NT2/D1 (cell line): Measurements from ENCODE around the gene CWC27.

Source experiments
- DNase-seq: peaks from one replicate; pipeline ENCODE4 v3.0.0-alpha.2; 2011; ENCODE audit warnings: low read depth, low spot score
- H3K27me3 ChIP-seq: 2 replicates; pipeline ENCODE4 v1.6.0; 2011; ENCODE audit warnings: mild to moderate bottlenecking; ENCODE audit not compliant: insufficient read length, insufficient read depth
- H3K36me3 ChIP-seq: 2 replicates; pipeline ENCODE4 v1.6.1; 2011; ENCODE audit warnings: mild to moderate bottlenecking, low read length, mixed read lengths; ENCODE audit not compliant: insufficient read depth, insufficient read length
- H3K4me1 ChIP-seq: 2 replicates; pipeline ENCODE4 v1.5.1; 2011; ENCODE audit not compliant: insufficient read depth, insufficient read length
- H3K4me3 ChIP-seq: 2 replicates; pipeline ENCODE4 v1.5.1; 2011; ENCODE audit warnings: low read depth; ENCODE audit not compliant: insufficient read length
- H3K9ac ChIP-seq: 2 replicates; pipeline ENCODE4 v1.6.0; 2011; ENCODE audit warnings: low read depth; ENCODE audit not compliant: insufficient read length
- H3K9me3 ChIP-seq: 2 replicates; pipeline ENCODE4 v1.5.1; 2011; ENCODE audit warnings: mild to moderate bottlenecking, low read length; ENCODE audit not compliant: insufficient read depth
- SUZ12 ChIP-seq: IDR thresholded peaks from 2 replicates; pipeline ENCODE4 v1.6.1; 2011; ENCODE audit not compliant: insufficient read length, insufficient read depth; ENCODE audit errors: extremely low read depth
- YY1 ChIP-seq: IDR thresholded peaks from 2 replicates; pipeline ENCODE4 v1.6.1; 2011; ENCODE audit not compliant: insufficient read length, insufficient read depth
- ZNF274 ChIP-seq: IDR thresholded peaks from 2 replicates; pipeline ENCODE4 v1.6.1; 2011; ENCODE audit warnings: mild to moderate bottlenecking, low read depth, low read length

The CWC27 gene

GRCh38 chr5:64767959-64768357 is 772 bp upstream of the CWC27 start:
- no peak for DNase-seq
- Histone ChIP-seq H3K4me3 (peak overlapping the region; percentile 91), H3K9ac (peak overlapping the region; percentile 84), H3K4me1 (no peaks in the 10 kb centered on the region), H3K9me3 (no peaks in the 10 kb centered on the region), H3K27me3 (no peaks in the 10 kb centered on the region), H3K36me3 (peaks cover 26% of the 10 kb centered on the region)
- no peak for TF ChIP-seq YY1
- TF ChIP-seq SUZ12 = no peak
- no peak for TF ChIP-seq ZNF274

- TF ChIP-seq SUZ12 (no peak), YY1 (no peak), ZNF274 (no peak)
- H3K4me1 ChIP-seq = no peaks in the 10 kb centered on the region
- peak overlapping the region; percentile 91 for H3K4me3 ChIP-seq
- peaks cover 20% of the 10 kb centered on the region for H3K36me3 ChIP-seq
- no peaks in the 10 kb centered on the region for H3K27me3 ChIP-seq
- peak overlapping the region; percentile 28 for H3K9ac ChIP-seq
- H3K9me3 ChIP-seq = no peaks in the 10 kb centered on the region
- no peak for DNase-seq
Measured at GRCh38 chr5:64769855-64770254, 1.1 kb downstream of the CWC27 start.

- Histone ChIP-seq H3K4me1 (no peaks in the 10 kb centered on the region), H3K9ac (no peak overlapping the region), H3K4me3 (no peak overlapping the region), H3K36me3 (peaks cover 11% of the 10 kb centered on the region), H3K9me3 (no peaks in the 10 kb centered on the region), H3K27me3 (no peaks in the 10 kb centered on the region)
- no peak for DNase-seq
- TF ChIP-seq ZNF274 (no peak), YY1 (no peak), SUZ12 (no peak)
Measured at GRCh38 chr5:64771736-64772135, 3.0 kb downstream of the CWC27 start.

- no peak overlapping the region for H3K4me3 ChIP-seq
- DNase-seq = no peak
- H3K4me1 ChIP-seq = no peaks in the 10 kb centered on the region
- no peaks in the 10 kb centered on the region for H3K9me3 ChIP-seq
- no peak overlapping the region for H3K9ac ChIP-seq
- H3K27me3 ChIP-seq = no peaks in the 10 kb centered on the region
- peaks cover 7% of the 10 kb centered on the region for H3K36me3 ChIP-seq
- TF ChIP-seq SUZ12 = no peak
Measured at GRCh38 chr5:64773533-64773932, 4.8 kb downstream of the CWC27 start.

- no peaks in the 10 kb centered on the region for H3K9me3 ChIP-seq
- H3K4me1 ChIP-seq = no peaks in the 10 kb centered on the region
- no peaks in the 10 kb centered on the region for H3K27me3 ChIP-seq
- no peak for DNase-seq
- no peak overlapping the region for H3K9ac ChIP-seq
- H3K4me3 ChIP-seq = no peak overlapping the region
- no peak for TF ChIP-seq YY1
- no peak for TF ChIP-seq ZNF274
- no peak for TF ChIP-seq SUZ12
- H3K36me3 ChIP-seq = peaks cover 7% of the 10 kb centered on the region
Measured at GRCh38 chr5:64775291-64775690, 6.6 kb downstream of the CWC27 start.

GRCh38 chr5:64784451-64785025 is 15.8 kb downstream of the CWC27 start:
- peak; percentile 52 for DNase-seq
- Histone ChIP-seq H3K36me3 (peaks cover 17% of the 10 kb centered on the region), H3K9ac (no peak overlapping the region), H3K4me3 (no peak overlapping the region), H3K27me3 (no peaks in the 10 kb centered on the region), H3K9me3 (no peaks in the 10 kb centered on the region), H3K4me1 (no peaks in the 10 kb centered on the region)
- TF ChIP-seq YY1 (no peak), SUZ12 (no peak), ZNF274 (no peak)

GRCh38 chr5:64786372-64786771 is 17.6 kb downstream of the CWC27 start:
- Histone ChIP-seq H3K27me3 (no peaks in the 10 kb centered on the region), H3K9ac (no peak overlapping the region), H3K36me3 (peaks cover 19% of the 10 kb centered on the region), H3K4me1 (no peaks in the 10 kb centered on the region), H3K4me3 (no peak overlapping the region), H3K9me3 (no peaks in the 10 kb centered on the region)
- TF ChIP-seq SUZ12 (no peak), ZNF274 (no peak), YY1 (no peak)
- DNase-seq = no peak

GRCh38 chr5:64788156-64788555 is 19.4 kb downstream of the CWC27 start:
- no peak for DNase-seq
- Histone ChIP-seq H3K27me3 (no peaks in the 10 kb centered on the region), H3K9ac (no peak overlapping the region), H3K9me3 (no peaks in the 10 kb centered on the region), H3K4me1 (no peaks in the 10 kb centered on the region), H3K4me3 (no peak overlapping the region), H3K36me3 (peaks cover 19% of the 10 kb centered on the region)
- no peak for TF ChIP-seq ZNF274
- TF ChIP-seq YY1 = no peak
- no peak for TF ChIP-seq SUZ12
